MCF 10A (cell line): ENCODE results near the gene CYP4F2. TPM values are rescaled to one million over a fixed set of nuclear protein-coding genes. Genes with fewer than 3 reads are reported as not detected.

Source experiments
- BruUV-seq: library from RNA; stranded (reverse); fragments of 400-500 nt; replicated peaks from 2 replicates; lab custom pipeline; 2021; lab: Mats Ljungman, UMichigan
- CTCF ChIA-PET: fragments of 300-600 bp; sonication (Branson Sonifier 250); formaldehyde crosslinking; extraction: SDS; loops from one replicate; lab custom pipeline; 2021; ENCODE audit warnings: antibody characterized with exemption, inconsistent platforms; lab: Yijun Ruan, JAX
- POLR2A ChIA-PET: fragments of 300-600, 350-650 bp; sonication (Branson Sonifier 250); formaldehyde crosslinking; extraction: SDS; loops from one replicate; lab custom pipeline; 2020; ENCODE audit warnings: antibody characterized with exemption, inconsistent platforms; lab: Yijun Ruan, JAX
- DNase-seq: peaks from one replicate; pipeline ENCODE4 v3.0.0-alpha.2; 2018; ENCODE audit not compliant: unreplicated experiment
- H3K27ac Mint-ChIP-seq: one replicate; pipeline ENCODE4 v1.8.0; 2022; ENCODE audit warnings: mild to moderate bottlenecking, low read depth, mixed read lengths; ENCODE audit not compliant: unreplicated experiment
- H3K27me3 Mint-ChIP-seq: one replicate; pipeline ENCODE4 v1.8.0; 2022; ENCODE audit warnings: mixed read lengths; ENCODE audit not compliant: insufficient read depth, unreplicated experiment
- H3K36me3 Mint-ChIP-seq: one replicate; pipeline ENCODE4 v1.8.0; 2022; ENCODE audit warnings: mild to moderate bottlenecking, moderate library complexity, mixed read lengths; ENCODE audit not compliant: insufficient read depth, unreplicated experiment
- H3K4me1 Mint-ChIP-seq: one replicate; pipeline ENCODE4 v1.8.0; 2022; ENCODE audit warnings: mixed read lengths; ENCODE audit not compliant: insufficient read depth, unreplicated experiment
- H3K4me3 Mint-ChIP-seq: one replicate; pipeline ENCODE4 v1.8.0; 2022; ENCODE audit warnings: mild to moderate bottlenecking, moderate library complexity, mixed read lengths; ENCODE audit not compliant: unreplicated experiment
- H3K9me3 Mint-ChIP-seq: one replicate; pipeline ENCODE4 v1.8.0; 2022; ENCODE audit warnings: mixed read lengths; ENCODE audit not compliant: unreplicated experiment
- intact Hi-C: fragments of 100-400 bp; cut with micrococcal nuclease; formaldehyde crosslinking; loops from 2 replicates; pipeline ENCODE4 v1.14.1; 2022
- total RNA-seq: library from RNA; stranded (reverse); gene quantifications from 2 replicates; pipeline ENCODE4 v1.2.3, GENCODE V29; 2022
- TF ChIP-seq, protein P1 (sequence below): fragments of 200-600 bp; IDR thresholded peaks from one replicate; pipeline ENCODE4 v1.8.0; 2022; ENCODE audit warnings: antibody characterized with exemption, mild to moderate bottlenecking; ENCODE audit not compliant: unreplicated experiment

Gene CYP4F2
- total RNA-seq, 1 experiment from 2014 or later, result 0.14 TPM

GRCh38 chr19:15928321-15928720, 30.4 kb upstream of the CYP4F2 start:
- intact Hi-C loops, result no loop called here

DNA sequence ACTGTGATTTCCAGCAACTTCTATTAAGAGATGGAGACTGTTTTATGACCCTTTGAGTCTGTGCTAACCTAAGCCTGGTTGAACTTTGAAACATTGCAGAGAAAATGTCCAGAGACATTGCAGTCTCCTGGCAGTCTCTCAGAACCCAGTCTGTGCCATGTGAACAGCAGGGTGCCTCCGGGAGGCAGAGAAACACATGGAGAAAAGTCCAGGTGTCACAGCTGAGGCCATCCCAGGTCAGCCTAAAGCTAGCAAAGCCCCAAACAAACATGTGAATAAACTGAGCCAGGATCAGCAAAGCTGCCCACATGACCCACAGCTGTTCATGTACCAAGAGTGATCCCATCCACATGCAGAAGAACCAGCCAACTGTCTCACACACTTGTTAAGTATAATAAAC, 28.6 kb upstream of the CYP4F2 start:
- Mint-ChIP-seq H3K9me3 (no peaks in the 10 kb centered on the region), H3K27me3 (no peaks in the 10 kb centered on the region), H3K4me1 (no peaks in the 10 kb centered on the region), H3K36me3 (peaks cover 7% of the 10 kb centered on the region), H3K27ac (no peak overlapping the region), H3K4me3 (no peak overlapping the region)
- ChIA-PET POLR2A (interaction anchor here (0.7 kb wide), 1 partner anchor 9 kb away, joined by 3 read pairs; no protein-coding TSS in a partner anchor), CTCF (no interaction called here)
- intact Hi-C loops, result no loop called here
- TF ChIP-seq, protein P1, sequence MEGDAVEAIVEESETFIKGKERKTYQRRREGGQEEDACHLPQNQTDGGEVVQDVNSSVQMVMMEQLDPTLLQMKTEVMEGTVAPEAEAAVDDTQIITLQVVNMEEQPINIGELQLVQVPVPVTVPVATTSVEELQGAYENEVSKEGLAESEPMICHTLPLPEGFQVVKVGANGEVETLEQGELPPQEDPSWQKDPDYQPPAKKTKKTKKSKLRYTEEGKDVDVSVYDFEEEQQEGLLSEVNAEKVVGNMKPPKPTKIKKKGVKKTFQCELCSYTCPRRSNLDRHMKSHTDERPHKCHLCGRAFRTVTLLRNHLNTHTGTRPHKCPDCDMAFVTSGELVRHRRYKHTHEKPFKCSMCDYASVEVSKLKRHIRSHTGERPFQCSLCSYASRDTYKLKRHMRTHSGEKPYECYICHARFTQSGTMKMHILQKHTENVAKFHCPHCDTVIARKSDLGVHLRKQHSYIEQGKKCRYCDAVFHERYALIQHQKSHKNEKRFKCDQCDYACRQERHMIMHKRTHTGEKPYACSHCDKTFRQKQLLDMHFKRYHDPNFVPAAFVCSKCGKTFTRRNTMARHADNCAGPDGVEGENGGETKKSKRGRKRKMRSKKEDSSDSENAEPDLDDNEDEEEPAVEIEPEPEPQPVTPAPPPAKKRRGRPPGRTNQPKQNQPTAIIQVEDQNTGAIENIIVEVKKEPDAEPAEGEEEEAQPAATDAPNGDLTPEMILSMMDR, result no peak
- no TSS peak for BruUV-seq
- DNase-seq, result no peak

More at GRCh38 chr19:15928321-15928720, 30.4 kb upstream of the CYP4F2 start:
- DNase-seq, result no peak
- no TSS peak for BruUV-seq
- Mint-ChIP-seq H3K27me3 (no peaks in the 10 kb centered on the region), H3K4me3 (no peak overlapping the region), H3K36me3 (peaks cover 1% of the 10 kb centered on the region), H3K27ac (no peak overlapping the region), H3K9me3 (no peaks in the 10 kb centered on the region), H3K4me1 (no peaks in the 10 kb centered on the region)
- TF ChIP-seq, protein P1, result no peak
- ChIA-PET POLR2A (no interaction called here), CTCF (no interaction called here)

DNA sequence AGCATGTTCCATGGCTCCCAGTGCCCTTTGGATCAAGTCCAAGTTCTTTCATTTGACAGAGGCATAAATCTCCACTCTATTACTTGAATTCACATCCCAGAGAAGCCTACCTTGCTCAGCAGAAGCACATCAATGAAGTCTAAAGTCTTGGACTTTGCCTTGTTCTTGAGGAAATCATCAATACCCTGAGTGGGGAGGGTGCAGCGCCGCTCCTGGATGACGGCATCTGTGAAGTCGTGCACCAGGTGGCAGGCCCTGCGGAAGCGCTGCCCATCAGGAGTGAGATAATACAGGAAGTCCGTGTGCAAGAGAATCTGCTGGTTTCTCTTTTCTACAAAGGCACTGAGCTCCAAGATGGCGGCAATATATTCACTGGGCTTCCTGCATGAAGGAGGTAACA, 25.8 kb upstream of the CYP4F2 start:
- intact Hi-C loops, result no loop called here
- no peaks in the 10 kb centered on the region for H3K4me1 Mint-ChIP-seq
- no peak overlapping the region for H3K27ac Mint-ChIP-seq
- no TSS peak for BruUV-seq
- POLR2A ChIA-PET, result no interaction called here
- H3K36me3 Mint-ChIP-seq, result peaks cover 7% of the 10 kb centered on the region
- TF ChIP-seq, protein P1, result no peak
- no peak overlapping the region for H3K4me3 Mint-ChIP-seq
- CTCF ChIA-PET, result no interaction called here
- H3K9me3 Mint-ChIP-seq, result no peaks in the 10 kb centered on the region
- no peaks in the 10 kb centered on the region for H3K27me3 Mint-ChIP-seq
- DNase-seq, result no peak

DNA sequence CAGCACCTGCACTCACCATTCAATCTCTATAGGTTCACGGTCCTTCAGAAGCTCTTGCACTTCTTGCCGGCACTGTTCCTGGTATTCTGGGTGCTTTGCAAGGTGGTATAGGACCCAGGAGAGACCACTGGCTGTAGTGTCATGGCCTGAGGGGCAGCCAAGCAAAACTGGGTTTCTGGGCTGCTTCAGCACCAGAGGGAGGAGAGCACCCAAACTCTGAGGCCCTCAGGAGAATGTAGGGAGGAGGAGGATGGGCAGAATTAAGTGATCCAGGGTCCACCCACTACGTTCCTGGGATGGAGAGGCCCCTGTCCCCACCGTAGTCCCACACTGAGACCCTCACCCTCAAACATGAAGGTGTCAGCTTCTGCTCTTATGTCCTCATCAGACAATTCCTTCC, 24.1 kb upstream of the CYP4F2 start:
- POLR2A ChIA-PET, result no interaction called here

More for the DNA sequence above, 24.1 kb upstream of the CYP4F2 start:
- no peaks in the 10 kb centered on the region for H3K27me3 Mint-ChIP-seq
- no peaks in the 10 kb centered on the region for H3K9me3 Mint-ChIP-seq
- H3K27ac Mint-ChIP-seq, result no peak overlapping the region
- H3K4me1 Mint-ChIP-seq, result no peaks in the 10 kb centered on the region
- CTCF ChIA-PET, result no interaction called here
- peaks cover 7% of the 10 kb centered on the region for H3K36me3 Mint-ChIP-seq
- TF ChIP-seq, protein P1, result no peak
- DNase-seq, result no peak
- no peak overlapping the region for H3K4me3 Mint-ChIP-seq
- intact Hi-C loops, result no loop called here
- BruUV-seq, result no TSS peak
